Mucosa of stomach (tissue), 1 donor: ENCODE measurements around the gene TUBD1.
"Not testable (repeated sequence)": the region's sequence is repeated elsewhere in the genome, so short reads cannot be mapped to it uniquely, and the experiment has no call there.

Experiments used
- H3K27me3 ChIP-seq: one replicate; pipeline ENCODE4 v1.7.0; 2013; ENCODE audit warnings: mild to moderate bottlenecking, low read length; ENCODE audit not compliant: control insufficient read depth, insufficient read depth
- H3K36me3 ChIP-seq: one replicate; pipeline ENCODE4 v1.7.0; 2013; ENCODE audit warnings: low read length; ENCODE audit not compliant: control insufficient read depth, insufficient read depth
- H3K4me1 ChIP-seq: one replicate; pipeline ENCODE4 v1.7.0; 2013; ENCODE audit warnings: mild to moderate bottlenecking, low read length; ENCODE audit not compliant: control insufficient read depth, insufficient read depth
- H3K4me3 ChIP-seq: one replicate; pipeline ENCODE4 v1.7.0; 2013; ENCODE audit warnings: low read length
- H3K9ac ChIP-seq: one replicate; pipeline ENCODE4 v1.7.0; 2013; ENCODE audit warnings: mild to moderate bottlenecking, low read length, moderate library complexity
- H3K9me3 ChIP-seq: one replicate; pipeline ENCODE4 v1.7.0; 2013; ENCODE audit warnings: mild to moderate bottlenecking, low read length, moderate library complexity; ENCODE audit not compliant: control insufficient read depth
- donor health status: Pancreatic carcinoma.

TUBD1 gene

DNA sequence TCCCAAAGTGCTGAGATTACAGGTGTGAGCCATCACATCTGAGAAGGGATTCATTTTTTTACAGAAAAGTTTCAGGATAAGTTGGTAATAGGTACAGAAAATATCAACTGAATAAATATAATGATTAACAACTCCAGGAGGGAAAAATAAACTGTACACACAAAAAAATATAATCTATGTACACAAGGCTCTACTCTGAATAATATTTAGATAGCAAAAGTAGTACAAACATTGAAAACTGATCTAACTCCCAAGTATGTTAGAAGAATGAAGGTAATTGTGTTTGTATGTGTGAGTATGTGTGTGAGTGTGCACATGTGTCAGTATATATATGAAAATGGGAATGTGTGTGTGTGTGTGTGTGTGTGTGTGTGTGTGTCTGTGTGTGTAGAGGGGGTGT is 20.4 kb downstream of the TUBD1 start:
- no peak overlapping the region for H3K9ac ChIP-seq
- no peaks in the 10 kb centered on the region for H3K36me3 ChIP-seq
- peaks cover 10% of the 10 kb centered on the region for H3K4me1 ChIP-seq

DNA sequence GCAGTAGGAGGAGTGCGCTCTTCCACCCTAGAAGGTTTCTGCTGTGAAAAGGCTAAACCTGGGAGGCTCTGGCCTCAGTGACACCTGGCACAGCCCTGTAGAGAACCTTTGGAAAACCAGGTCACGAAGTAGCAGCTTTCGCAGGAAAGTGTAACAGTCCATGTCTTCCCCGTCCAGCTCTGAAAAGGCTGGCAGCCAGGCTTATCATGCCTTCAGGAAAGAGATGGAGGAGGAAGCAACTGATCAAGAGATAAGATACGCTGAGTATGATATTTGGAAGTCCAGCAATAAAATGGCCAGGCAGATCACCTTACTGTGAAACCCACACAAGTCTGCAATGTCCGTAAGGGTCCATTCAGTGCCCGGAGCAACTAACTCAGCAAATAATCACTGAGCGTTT is 22.3 kb downstream of the TUBD1 start:
- Histone ChIP-seq H3K9ac (no peak overlapping the region), H3K4me3 (no peak overlapping the region), H3K9me3 (no peaks in the 10 kb centered on the region), H3K4me1 (peaks cover 10% of the 10 kb centered on the region), H3K36me3 (no peaks in the 10 kb centered on the region), H3K27me3 (no peaks in the 10 kb centered on the region)

More for the DNA sequence above, 20.4 kb downstream of the TUBD1 start:
- Histone ChIP-seq H3K9me3 (no peaks in the 10 kb centered on the region), H3K27me3 (no peaks in the 10 kb centered on the region), H3K4me3 (no peak overlapping the region)

DNA sequence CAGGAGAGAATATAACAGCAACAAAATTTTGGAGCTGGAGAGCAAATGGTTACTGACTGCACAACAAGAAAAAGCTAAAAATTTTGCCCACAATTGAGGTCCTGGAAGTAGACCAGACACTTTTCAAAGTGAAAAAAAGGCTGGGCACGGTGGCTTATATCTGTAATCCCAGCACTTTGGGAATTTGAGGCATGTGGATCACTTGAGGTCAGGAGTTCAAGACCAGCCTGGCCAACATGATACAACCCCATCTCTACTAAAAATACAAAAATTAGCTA is 22.9 kb downstream of the TUBD1 start:
- Histone ChIP-seq H3K36me3 (no peaks in the 10 kb centered on the region), H3K9me3 (no peaks in the 10 kb centered on the region), H3K27me3 (no peaks in the 10 kb centered on the region), H3K4me3 (no peak overlapping the region), H3K9ac (no peak overlapping the region), H3K4me1 (peaks cover 10% of the 10 kb centered on the region)

DNA sequence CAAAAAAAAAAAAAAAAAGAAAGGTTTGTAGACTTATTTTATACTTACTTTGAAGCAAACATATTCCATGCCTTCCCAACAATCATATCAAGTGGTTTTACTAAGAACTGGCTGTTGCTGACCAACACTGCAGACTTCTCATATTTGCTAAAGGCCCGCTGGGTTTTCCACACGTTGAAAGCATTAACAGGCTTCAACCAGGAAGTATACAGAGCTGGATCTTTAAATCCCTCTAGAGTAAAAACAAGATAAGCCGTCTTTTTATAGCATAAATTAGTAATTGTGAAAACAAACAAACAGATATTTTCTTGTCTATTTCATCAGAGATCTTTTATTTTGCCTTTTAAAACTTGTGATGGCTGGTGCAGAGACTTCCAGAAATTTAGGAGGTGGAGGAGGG is 29.1 kb downstream of the TUBD1 start:
- no peaks in the 10 kb centered on the region for H3K9me3 ChIP-seq
- no peak overlapping the region for H3K9ac ChIP-seq
- H3K4me1 ChIP-seq: peaks cover 8% of the 10 kb centered on the region
- H3K27me3 ChIP-seq: no peaks in the 10 kb centered on the region
- no peaks in the 10 kb centered on the region for H3K36me3 ChIP-seq
- no peak overlapping the region for H3K4me3 ChIP-seq

DNA sequence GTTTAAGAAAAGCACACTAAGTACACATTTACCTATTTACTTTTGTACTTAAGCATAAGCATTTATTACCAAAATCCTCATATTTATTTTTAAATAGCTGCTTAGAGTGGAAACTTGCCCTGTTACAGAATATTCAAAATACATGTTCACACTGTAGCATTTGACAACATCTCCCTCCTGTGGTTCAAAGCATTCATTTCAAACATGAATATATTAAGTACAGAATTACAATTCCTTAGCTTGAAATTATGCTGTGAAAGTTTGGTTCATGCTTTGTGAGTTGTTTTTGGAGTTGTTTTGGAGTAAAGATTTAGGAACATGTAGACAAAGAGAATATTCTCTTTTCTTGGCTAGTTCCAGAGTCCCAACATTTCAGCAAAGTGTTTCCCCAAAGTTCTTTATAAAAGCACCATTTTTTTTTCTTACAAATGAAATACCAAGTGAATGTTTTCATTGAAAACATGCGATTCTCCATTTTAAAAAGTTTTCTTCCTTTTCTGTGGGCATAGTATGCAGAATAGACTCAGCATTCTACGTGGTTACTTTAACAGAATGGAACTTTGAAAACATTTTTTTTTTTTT is 33.2 kb downstream of the TUBD1 start:
- Histone ChIP-seq H3K27me3 (no peaks in the 10 kb centered on the region), H3K9me3 (no peaks in the 10 kb centered on the region), H3K9ac (no peak overlapping the region), H3K36me3 (no peaks in the 10 kb centered on the region), H3K4me3 (no peak overlapping the region), H3K4me1 (peaks cover 37% of the 10 kb centered on the region)

DNA sequence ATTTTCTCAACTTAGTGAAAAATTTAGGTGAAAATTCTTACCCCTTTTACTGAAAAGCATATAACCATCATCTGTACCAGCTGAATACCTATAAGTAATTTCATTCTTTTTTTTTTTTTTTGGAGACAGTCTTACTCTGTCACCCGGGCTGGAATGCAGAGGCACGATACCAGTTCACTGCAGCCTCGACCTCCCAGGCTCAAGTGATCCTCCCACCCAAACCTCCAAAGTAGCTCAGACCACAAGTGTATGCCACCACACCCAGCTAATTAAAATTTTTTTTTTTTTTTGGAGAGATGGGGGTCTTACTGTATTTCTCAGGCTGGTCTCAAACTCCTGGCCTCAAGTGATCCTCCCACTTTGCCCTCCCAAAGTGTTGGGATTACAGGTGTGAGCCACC is 33.8 kb downstream of the TUBD1 start:
- Histone ChIP-seq H3K4me1 (peaks cover 43% of the 10 kb centered on the region), H3K36me3 (no peaks in the 10 kb centered on the region), H3K9me3 (no peaks in the 10 kb centered on the region), H3K27me3 (no peaks in the 10 kb centered on the region), H3K9ac (no peak overlapping the region), H3K4me3 (no peak overlapping the region)

DNA sequence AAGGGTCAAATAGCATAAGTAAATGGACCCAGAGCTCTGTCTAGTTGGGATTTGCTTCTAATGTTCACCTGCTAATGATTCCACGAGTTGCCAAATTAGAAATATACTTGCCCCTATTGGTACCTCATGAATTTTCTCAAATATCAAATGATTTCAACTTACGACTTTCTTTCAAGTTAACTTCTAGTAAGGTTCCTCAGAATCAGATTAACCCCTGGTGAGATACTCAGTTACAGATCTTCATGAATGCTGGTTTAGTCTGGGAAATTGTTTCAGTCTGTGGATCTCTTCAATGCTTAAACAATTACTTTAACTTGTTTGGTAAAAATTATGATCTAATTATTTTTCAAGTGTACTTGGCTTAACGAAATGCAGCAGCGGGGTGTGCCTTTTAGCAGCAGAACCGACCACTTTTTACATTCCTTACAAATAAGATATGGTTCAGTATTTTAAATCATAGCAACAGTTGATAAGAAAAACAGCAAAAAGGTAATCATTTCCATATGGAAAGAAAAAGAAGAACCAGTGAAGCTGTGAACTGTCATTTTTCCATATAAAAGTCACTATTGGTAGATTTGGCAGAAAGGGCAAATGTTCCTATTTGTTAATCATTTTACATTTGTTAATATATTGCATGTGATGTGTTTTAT is 34.5 kb downstream of the TUBD1 start:
- H3K4me1 ChIP-seq: peaks cover 47% of the 10 kb centered on the region
- H3K9me3 ChIP-seq: no peaks in the 10 kb centered on the region
- no peaks in the 10 kb centered on the region for H3K36me3 ChIP-seq
- H3K9ac ChIP-seq: no peak overlapping the region
- no peaks in the 10 kb centered on the region for H3K27me3 ChIP-seq
- H3K4me3 ChIP-seq: no peak overlapping the region

DNA sequence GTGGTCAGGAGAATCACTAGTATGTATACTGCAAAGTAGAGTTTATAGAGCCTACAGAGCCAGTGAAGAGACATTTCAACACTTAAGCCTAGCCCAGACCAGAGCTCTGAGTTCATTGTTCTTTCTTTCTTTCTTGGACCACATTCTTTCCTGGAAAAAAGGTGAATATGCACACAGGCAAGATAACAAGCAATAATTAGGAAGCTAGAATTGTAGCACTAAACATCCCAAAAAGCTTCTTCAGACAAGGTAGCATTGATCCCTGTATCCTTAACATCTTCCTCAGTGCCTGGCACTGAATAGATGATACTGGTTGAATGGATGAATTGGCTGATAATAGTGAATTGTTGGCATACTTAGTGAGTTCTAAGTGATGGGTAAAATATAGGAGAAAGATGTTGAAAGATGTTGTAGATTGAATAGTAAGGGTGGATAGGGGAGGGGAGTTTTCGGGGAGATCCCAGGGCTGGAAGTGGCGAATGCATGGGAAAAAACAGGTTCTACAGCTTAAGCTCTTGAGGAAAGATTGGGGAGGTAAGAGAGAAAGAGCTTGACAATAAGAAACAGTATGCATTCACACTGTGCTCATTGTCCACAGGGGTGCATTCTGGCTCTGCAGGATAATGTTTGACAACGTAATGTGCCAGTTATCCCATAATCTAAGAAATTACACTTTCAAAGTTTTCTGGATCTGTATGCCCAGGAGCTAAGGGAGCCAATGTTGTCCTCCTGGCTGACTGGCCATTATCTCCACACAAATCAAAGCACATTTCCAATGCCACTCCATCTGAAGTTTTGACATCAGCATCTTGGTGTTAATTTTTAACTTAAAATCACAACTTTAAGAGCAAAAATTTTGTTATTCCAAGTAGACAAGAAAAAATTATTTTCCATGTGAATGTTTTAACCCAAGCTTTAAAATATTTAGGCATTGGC is 35.6 kb downstream of the TUBD1 start:
- Histone ChIP-seq H3K9ac (no peak overlapping the region), H3K27me3 (no peaks in the 10 kb centered on the region), H3K36me3 (no peaks in the 10 kb centered on the region), H3K4me3 (no peak overlapping the region), H3K4me1 (peaks cover 57% of the 10 kb centered on the region), H3K9me3 (no peaks in the 10 kb centered on the region)

DNA sequence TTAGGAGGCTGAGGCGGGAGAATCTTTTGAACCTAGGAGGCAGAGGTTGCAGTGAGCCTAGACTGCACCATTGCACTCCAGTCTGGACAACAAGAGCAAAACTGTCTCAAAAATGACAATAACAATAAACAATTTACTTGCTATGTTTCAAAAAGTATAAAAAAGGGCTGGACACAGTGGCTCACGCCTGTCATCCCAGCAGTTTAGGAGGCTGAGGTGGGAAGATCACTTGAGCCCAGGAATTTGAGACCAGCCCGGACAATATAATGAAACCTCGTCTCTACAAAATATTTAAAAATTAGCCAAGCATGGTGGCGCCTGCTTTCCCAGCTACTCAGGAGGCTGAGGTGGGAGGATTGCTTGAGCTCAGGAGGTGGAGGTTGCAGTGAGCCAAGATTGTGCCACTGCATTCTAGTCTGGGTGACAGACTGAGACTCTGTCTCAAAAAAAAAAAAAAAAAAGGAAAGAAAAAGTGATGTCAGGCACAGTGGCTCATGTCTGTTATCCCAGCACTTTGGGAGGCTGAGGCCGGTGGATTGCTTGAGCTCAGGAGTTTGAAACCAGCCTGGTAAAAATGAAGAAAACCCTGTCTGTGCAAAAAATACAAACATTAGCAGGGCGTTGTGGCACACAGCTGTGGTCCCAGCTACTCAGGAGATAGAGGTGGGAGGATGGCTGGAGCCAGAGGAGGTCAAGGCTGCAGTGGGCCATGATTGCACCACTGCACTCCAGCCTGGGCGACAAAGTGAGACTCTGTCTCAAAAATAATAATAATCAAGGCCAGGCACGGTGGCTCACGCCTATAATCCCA is 38.6 kb downstream of the TUBD1 start:
- not testable (repeated sequence) for H3K9ac ChIP-seq, H3K9me3 ChIP-seq, H3K27me3 ChIP-seq, H3K36me3 ChIP-seq, H3K4me3 ChIP-seq
- peaks cover 81% of the 10 kb centered on the region for H3K4me1 ChIP-seq

DNA sequence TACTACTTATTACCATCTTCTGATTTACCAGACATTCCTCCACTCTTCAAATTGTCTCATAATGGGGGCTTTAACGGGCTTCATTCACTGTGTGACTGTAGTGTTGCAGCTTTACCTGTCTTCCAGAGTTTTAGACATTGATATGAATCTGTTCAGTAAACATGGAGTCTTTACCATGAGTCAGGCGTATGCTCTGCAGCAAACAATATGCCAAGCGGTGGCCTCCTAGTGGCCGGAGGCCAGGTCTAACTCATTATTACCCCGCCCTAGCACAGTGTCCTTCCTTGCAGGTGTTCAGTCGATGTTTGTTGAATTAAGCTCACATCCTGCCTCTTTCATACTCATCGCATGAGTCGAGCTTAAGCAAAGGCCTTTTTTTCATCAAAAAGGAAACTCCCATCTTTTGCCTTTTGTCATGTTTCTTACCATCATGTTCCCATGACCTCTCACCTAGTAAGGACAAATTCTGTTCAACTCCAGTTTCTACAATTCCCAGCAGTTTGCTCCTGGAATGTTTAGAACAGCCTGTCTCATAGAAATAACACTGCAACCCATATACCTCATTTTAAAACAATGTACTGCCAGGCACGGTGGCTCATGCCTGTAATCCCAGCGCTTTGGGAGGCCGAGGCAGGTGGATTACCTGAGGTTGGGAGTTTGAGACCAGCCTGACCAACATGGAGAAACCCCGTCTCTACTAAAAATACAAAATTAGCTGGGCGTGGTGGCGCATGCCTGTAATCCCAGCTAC is 39.4 kb downstream of the TUBD1 start:
- H3K9ac ChIP-seq: no peak overlapping the region
- no peaks in the 10 kb centered on the region for H3K36me3 ChIP-seq
- H3K9me3 ChIP-seq: no peaks in the 10 kb centered on the region
- no peaks in the 10 kb centered on the region for H3K27me3 ChIP-seq
- no peak overlapping the region for H3K4me3 ChIP-seq
- H3K4me1 ChIP-seq: peaks cover 82% of the 10 kb centered on the region

DNA sequence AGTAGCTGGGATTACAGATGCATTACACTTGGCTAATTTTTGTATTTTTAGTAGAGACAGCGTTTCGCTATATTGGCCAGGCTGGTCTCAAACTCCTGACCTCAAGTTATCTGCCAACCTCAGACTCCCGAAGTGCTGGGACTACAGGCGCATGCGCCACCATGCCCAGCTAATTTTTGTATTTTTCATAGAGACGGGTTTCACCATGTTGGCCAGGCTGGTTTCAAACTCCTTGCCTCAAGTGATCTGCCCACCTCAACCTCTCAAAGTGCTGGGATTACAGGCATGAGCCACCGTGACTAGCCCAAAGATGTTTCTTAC is 39.9 kb downstream of the TUBD1 start:
- not testable (repeated sequence) for H3K9me3 ChIP-seq, H3K36me3 ChIP-seq, H3K9ac ChIP-seq, H3K4me3 ChIP-seq, H3K27me3 ChIP-seq
- peaks cover 81% of the 10 kb centered on the region for H3K4me1 ChIP-seq
